Activated T-cell treated with anti-CD3 and anti-CD28 coated beads, Interleukin-2, amount 50 U/mL, for 72 hours (primary cell): ENCODE results near the gene KCNH3. TPM values are rescaled to one million over a fixed set of nuclear protein-coding genes. Genes with fewer than 3 reads are reported as not detected.

Experiments used
- ATAC-seq, 2 donors: fragments of 150-1000 bp; cut with Tn5 transposase; replicated peaks in 1 of 2; 2 replicates each; pipeline ENCODE4 v1.10.0; 2021; ENCODE audit warnings: moderate library complexity in 2 of 2, mild to moderate bottlenecking in 1 of 2
- DNase-seq, 2 donors: peaks; one replicate each; pipeline ENCODE4 v3.0.0; 2021 to 2022; ENCODE audit warnings: mixed read lengths in 1 of 2
- H3K27ac Mint-ChIP-seq: one replicate; pipeline ENCODE4 v1.8.0; 2022; ENCODE audit warnings: mild to moderate bottlenecking, moderate library complexity, mixed read lengths
- H3K27me3 Mint-ChIP-seq: one replicate; pipeline ENCODE4 v1.8.0; 2022; ENCODE audit warnings: low read depth, mixed read lengths
- H3K36me3 Mint-ChIP-seq, 2 donors: one replicate each; pipeline ENCODE4 v1.8.0; 2022; ENCODE audit warnings: mixed read lengths in 2 of 2, mild to moderate bottlenecking in 1 of 2; ENCODE audit not compliant: insufficient read depth in 2 of 2
- H3K4me1 Mint-ChIP-seq: one replicate; pipeline ENCODE4 v1.8.0; 2022; ENCODE audit warnings: low read depth, mixed read lengths
- H3K4me3 Mint-ChIP-seq, 2 donors: one replicate each; pipeline ENCODE4 v1.8.0; 2022; ENCODE audit warnings: mild to moderate bottlenecking in 2 of 2, mixed read lengths in 2 of 2, moderate library complexity in 2 of 2
- H3K9me3 Mint-ChIP-seq, 2 donors: one replicate each; pipeline ENCODE4 v1.8.0; 2022; ENCODE audit warnings: mixed read lengths in 2 of 2
- total RNA-seq, 2 donors: library from RNA; stranded (reverse); gene quantifications; one replicate each; pipeline ENCODE4 v1.2.3, GENCODE V29; 2022

Gene KCNH3
- total RNA-seq, 2 donors from 2014 or later = 1.5 to 1.7 TPM

GRCh38 chr12:49543914-49544815, 5.3 kb downstream of the KCNH3 start:
- Mint-ChIP-seq H3K27me3 (peaks cover 33% of the 10 kb centered on the region), H3K27ac (no peak overlapping the region), H3K36me3 (no peaks in the 10 kb centered on the region), H3K9me3 (no peaks in the 10 kb centered on the region), H3K4me1 (peaks cover 23% of the 10 kb centered on the region), H3K4me3 (no peak overlapping the region)
- ATAC-seq (no peak), DNase-seq (no peak)

- Mint-ChIP-seq H3K9me3 (no peaks in the 10 kb centered on the region), H3K4me3 (no peak overlapping the region), H3K27me3 (peaks cover 20% of the 10 kb centered on the region)
These were observed 7.0 kb downstream of the KCNH3 start for GRCh38 chr12:49545815-49546214.

GRCh38 chr12:49546481-49546880, 7.7 kb downstream of the KCNH3 start:
- DNase-seq = no peak
- ATAC-seq = no peak
- H3K4me3 Mint-ChIP-seq = no peak overlapping the region
- no peaks in the 10 kb centered on the region for H3K9me3 Mint-ChIP-seq
- peaks cover 13% of the 10 kb centered on the region for H3K27me3 Mint-ChIP-seq
- no peaks in the 10 kb centered on the region for H3K36me3 Mint-ChIP-seq
- H3K4me1 Mint-ChIP-seq = peaks cover 11% of the 10 kb centered on the region
- no peak overlapping the region for H3K27ac Mint-ChIP-seq

More at GRCh38 chr12:49545815-49546214, 7.0 kb downstream of the KCNH3 start:
- no peak overlapping the region for H3K27ac Mint-ChIP-seq
- no peaks in the 10 kb centered on the region for H3K36me3 Mint-ChIP-seq
- DNase-seq (no peak), ATAC-seq (no peak)
- peaks cover 11% of the 10 kb centered on the region for H3K4me1 Mint-ChIP-seq

- Mint-ChIP-seq H3K4me3 (no peak overlapping the region), H3K27me3 (peaks cover 13% of the 10 kb centered on the region), H3K27ac (no peak overlapping the region), H3K4me1 (peaks cover 11% of the 10 kb centered on the region), H3K9me3 (no peaks in the 10 kb centered on the region), H3K36me3 (no peaks in the 10 kb centered on the region)
- ATAC-seq = no peak
- no peak for DNase-seq
These were observed 8.4 kb downstream of the KCNH3 start for GRCh38 chr12:49547090-49547690.

GRCh38 chr12:49548481-49548821, 9.6 kb downstream of the KCNH3 start:
- peaks cover 11% of the 10 kb centered on the region for H3K4me1 Mint-ChIP-seq
- H3K27me3 Mint-ChIP-seq = peaks cover 13% of the 10 kb centered on the region
- H3K27ac Mint-ChIP-seq = no peak overlapping the region
- no peaks in the 10 kb centered on the region for H3K36me3 Mint-ChIP-seq
- no peaks in the 10 kb centered on the region for H3K9me3 Mint-ChIP-seq
- ATAC-seq (no peak), DNase-seq (no peak)
- H3K4me3 Mint-ChIP-seq = peak overlapping the region; percentile 68 to 75

GRCh38 chr12:49548822-49549648, 10.2 kb downstream of the KCNH3 start:
- ATAC-seq (peak; percentile 51 to 60), DNase-seq (peak; percentile 42 to 47)
- H3K4me3 Mint-ChIP-seq = peak overlapping the region; percentile 68 to 75
- no peaks in the 10 kb centered on the region for H3K36me3 Mint-ChIP-seq
- no peak overlapping the region for H3K27ac Mint-ChIP-seq
- no peaks in the 10 kb centered on the region for H3K9me3 Mint-ChIP-seq
- peaks cover 13% of the 10 kb centered on the region for H3K27me3 Mint-ChIP-seq
- H3K4me1 Mint-ChIP-seq = peaks cover 11% of the 10 kb centered on the region

- H3K4me1 Mint-ChIP-seq = peaks cover 11% of the 10 kb centered on the region
- H3K36me3 Mint-ChIP-seq = no peaks in the 10 kb centered on the region
- DNase-seq (no peak), ATAC-seq (no peak)
- no peaks in the 10 kb centered on the region for H3K9me3 Mint-ChIP-seq
- peaks cover 13% of the 10 kb centered on the region for H3K27me3 Mint-ChIP-seq
- H3K4me3 Mint-ChIP-seq = peak overlapping the region; percentile 68 to 75
- H3K27ac Mint-ChIP-seq = no peak overlapping the region
These were observed 11.2 kb downstream of the KCNH3 start for GRCh38 chr12:49549735-49550692.

GRCh38 chr12:49550693-49551252, 11.9 kb downstream of the KCNH3 start:
- DNase-seq (no peak), ATAC-seq (no peak)
- Mint-ChIP-seq H3K9me3 (no peaks in the 10 kb centered on the region), H3K27me3 (peaks cover 11% of the 10 kb centered on the region), H3K36me3 (no peaks in the 10 kb centered on the region), H3K4me1 (peaks cover 11% of the 10 kb centered on the region), H3K4me3 (no peak overlapping the region), H3K27ac (no peak overlapping the region)

GRCh38 chr12:49552014-49552413, 13.2 kb downstream of the KCNH3 start:
- Mint-ChIP-seq H3K9me3 (no peaks in the 10 kb centered on the region), H3K4me3 (no peak overlapping the region), H3K4me1 (peaks cover 11% of the 10 kb centered on the region), H3K27me3 (peaks cover 7% of the 10 kb centered on the region), H3K36me3 (no peaks in the 10 kb centered on the region), H3K27ac (no peak overlapping the region)
- no peak for ATAC-seq
- DNase-seq = no peak

- no peak for ATAC-seq
- H3K4me3 Mint-ChIP-seq = no peak overlapping the region
These were observed 13.6 kb downstream of the KCNH3 start for GRCh38 chr12:49552425-49552824.

GRCh38 chr12:49552899-49553298, 14.1 kb downstream of the KCNH3 start:
- Mint-ChIP-seq H3K27ac (no peak overlapping the region), H3K4me3 (no peak overlapping the region), H3K27me3 (peaks cover 6% of the 10 kb centered on the region), H3K36me3 (no peaks in the 10 kb centered on the region), H3K9me3 (no peaks in the 10 kb centered on the region), H3K4me1 (peaks cover 11% of the 10 kb centered on the region)
- no peak for DNase-seq
- ATAC-seq = no peak

More at GRCh38 chr12:49552425-49552824, 13.6 kb downstream of the KCNH3 start:
- no peak overlapping the region for H3K27ac Mint-ChIP-seq
- DNase-seq = no peak
- H3K36me3 Mint-ChIP-seq = no peaks in the 10 kb centered on the region
- H3K9me3 Mint-ChIP-seq = no peaks in the 10 kb centered on the region
- H3K27me3 Mint-ChIP-seq = peaks cover 7% of the 10 kb centered on the region
- H3K4me1 Mint-ChIP-seq = peaks cover 11% of the 10 kb centered on the region

- H3K4me3 Mint-ChIP-seq = no peak overlapping the region
- DNase-seq (no peak), ATAC-seq (peak; percentile 38 to 50)
- peaks cover 4% of the 10 kb centered on the region for H3K4me1 Mint-ChIP-seq
- no peaks in the 10 kb centered on the region for H3K9me3 Mint-ChIP-seq
- no peaks in the 10 kb centered on the region for H3K27me3 Mint-ChIP-seq
- H3K27ac Mint-ChIP-seq = no peak overlapping the region
- H3K36me3 Mint-ChIP-seq = no peaks in the 10 kb centered on the region
These were observed 14.8 kb downstream of the KCNH3 start for GRCh38 chr12:49553512-49554088.
